Uterus (tissue), 4 donors: Measurements from ENCODE around the gene COQ5. TPM values are rescaled to one million over a fixed set of nuclear protein-coding genes. Genes with fewer than 3 reads are reported as not detected.

Source experiments
- DNase-seq, 2 donors: peaks; one replicate each; pipeline ENCODE4 v3.0.0-alpha.2; 2019 to 2020
- H3K27ac ChIP-seq, 2 donors: fragments of 200-600 bp; sonication (generic); 1 replicate in 1 of 2; 2 replicates in 1 of 2; pipeline ENCODE4 v1.5.1; 2016 to 2018
- H3K27me3 ChIP-seq, 2 donors: fragments of 200-600 bp; sonication (generic); one replicate each; pipeline ENCODE4 v1.5.1; 2018 to 2019; ENCODE audit warnings: control low read depth in 1 of 2
- H3K36me3 ChIP-seq, 2 donors: fragments of 200-600 bp; sonication (generic); one replicate each; pipeline ENCODE4 v1.5.1; 2019; ENCODE audit warnings: control low read depth in 1 of 2
- H3K4me1 ChIP-seq, 2 donors: fragments of 200-600 bp; sonication (generic); one replicate each; pipeline ENCODE4 v1.5.1; 2018 to 2019; ENCODE audit warnings: control low read depth in 1 of 2
- H3K4me3 ChIP-seq, 2 donors: fragments of 200-600 bp; sonication (generic); 1 replicate in 1 of 2; 2 replicates in 1 of 2; pipeline ENCODE4 v1.5.1; 2018 to 2019; ENCODE audit warnings: mild to moderate bottlenecking in 1 of 2
- H3K9me3 ChIP-seq, 2 donors: fragments of 200-600 bp; sonication (generic); one replicate each; pipeline ENCODE4 v1.5.1; 2019; ENCODE audit warnings: control low read depth in 1 of 2
- POLR2A ChIP-seq, 2 donors: fragments of 450-650 bp; IDR thresholded peaks; one replicate each; pipeline ENCODE4 v1.6.1; 2016; ENCODE audit warnings: antibody characterized with exemption in 2 of 2, mild to moderate bottlenecking in 1 of 2, moderate library complexity in 1 of 2
- intact Hi-C: fragments of 100-400 bp; cut with DNase I; formaldehyde crosslinking; loops from one replicate; pipeline ENCODE4 v1.15.1; 2023; ENCODE audit warnings: low total_unique reads
- total RNA-seq, 4 donors: library from RNA; depleted of rRNA in 3 of 4; stranded (reverse); fragments of >200 nt in 3 of 4; gene quantifications; one replicate each; pipeline versions ENCODE4 v1.1.0 to v1.2.4, GENCODE V29; 2014 to 2023
- TF ChIP-seq, protein P1 (sequence below), 4 experiments: fragments of 200-600 bp in 2 of 4; fragments of 450-650 bp in 2 of 4; sonication (generic) in 2 of 4; IDR thresholded peaks; one replicate each; pipeline ENCODE4 v1.5.1; 2016 to 2019; ENCODE audit warnings: antibody characterized with exemption in 4 of 4, mild to moderate bottlenecking in 2 of 4, moderate library complexity in 1 of 4
- donor health status: DM: yes; HTN: yes; CAD: no.

The COQ5 gene
- total RNA-seq, 4 donors from 2014 or later, result 18.5 to 117 (median 25.9) TPM

GRCh38 chr12:120466560-120467315 lies 62.2 kb downstream of the COQ5 start:
- peak in 1 of 2 donors; percentile 34 for DNase-seq
- H3K27me3 ChIP-seq, result no peaks in the 10 kb centered on the region
- no peak for TF ChIP-seq POLR2A (IDR thresholded peaks at IDR 0.05)
- TF ChIP-seq, protein P1, sequence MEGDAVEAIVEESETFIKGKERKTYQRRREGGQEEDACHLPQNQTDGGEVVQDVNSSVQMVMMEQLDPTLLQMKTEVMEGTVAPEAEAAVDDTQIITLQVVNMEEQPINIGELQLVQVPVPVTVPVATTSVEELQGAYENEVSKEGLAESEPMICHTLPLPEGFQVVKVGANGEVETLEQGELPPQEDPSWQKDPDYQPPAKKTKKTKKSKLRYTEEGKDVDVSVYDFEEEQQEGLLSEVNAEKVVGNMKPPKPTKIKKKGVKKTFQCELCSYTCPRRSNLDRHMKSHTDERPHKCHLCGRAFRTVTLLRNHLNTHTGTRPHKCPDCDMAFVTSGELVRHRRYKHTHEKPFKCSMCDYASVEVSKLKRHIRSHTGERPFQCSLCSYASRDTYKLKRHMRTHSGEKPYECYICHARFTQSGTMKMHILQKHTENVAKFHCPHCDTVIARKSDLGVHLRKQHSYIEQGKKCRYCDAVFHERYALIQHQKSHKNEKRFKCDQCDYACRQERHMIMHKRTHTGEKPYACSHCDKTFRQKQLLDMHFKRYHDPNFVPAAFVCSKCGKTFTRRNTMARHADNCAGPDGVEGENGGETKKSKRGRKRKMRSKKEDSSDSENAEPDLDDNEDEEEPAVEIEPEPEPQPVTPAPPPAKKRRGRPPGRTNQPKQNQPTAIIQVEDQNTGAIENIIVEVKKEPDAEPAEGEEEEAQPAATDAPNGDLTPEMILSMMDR (IDR thresholded peaks at IDR 0.05), result peak; percentile 23 to 44 (median 25)
- H3K36me3 ChIP-seq, result no peaks in the 10 kb centered on the region
- intact Hi-C loops, result no loop called here
- H3K4me3 ChIP-seq, result no peak overlapping the region
- peaks cover 0 to 18% of the 10 kb centered on the region in 2 donors for H3K4me1 ChIP-seq
- no peak overlapping the region for H3K27ac ChIP-seq
- H3K9me3 ChIP-seq, result no peaks in the 10 kb centered on the region

DNA sequence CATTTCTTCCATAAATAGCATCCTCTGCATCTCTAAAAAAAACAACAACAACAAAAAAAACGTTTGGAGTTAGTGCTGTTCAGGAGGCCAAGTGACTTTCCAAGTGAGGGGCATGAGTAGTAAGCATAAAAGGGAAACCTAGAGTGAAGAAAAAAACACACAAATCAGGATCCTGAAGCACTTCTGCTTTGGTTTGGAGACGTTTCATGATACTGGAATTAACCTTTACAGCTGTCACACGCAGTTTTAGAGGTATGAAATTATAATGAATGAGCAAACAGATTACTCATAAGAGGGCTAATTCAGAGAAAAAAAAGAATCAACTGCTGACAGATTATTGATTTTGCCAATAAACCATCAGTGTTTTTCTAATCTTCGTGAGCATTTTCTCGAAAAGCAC lies 63.2 kb downstream of the COQ5 start:
- TF ChIP-seq, protein P1 (IDR thresholded peaks at IDR 0.05), result no peak
- TF ChIP-seq POLR2A (IDR thresholded peaks at IDR 0.05), result no peak
- H3K4me3 ChIP-seq, result no peak overlapping the region
- no peaks in the 10 kb centered on the region for H3K27me3 ChIP-seq
- no peaks in the 10 kb centered on the region for H3K36me3 ChIP-seq
- peaks cover 0 to 18% of the 10 kb centered on the region in 2 donors for H3K4me1 ChIP-seq
- DNase-seq, result no peak
- no peaks in the 10 kb centered on the region for H3K9me3 ChIP-seq
- H3K27ac ChIP-seq, result no peak overlapping the region
- intact Hi-C loops, result no loop called here

- Histone ChIP-seq H3K27me3 (no peaks in the 10 kb centered on the region), H3K9me3 (no peaks in the 10 kb centered on the region), H3K4me3 (no peak overlapping the region), H3K36me3 (no peaks in the 10 kb centered on the region), H3K4me1 (peaks cover 0 to 12% of the 10 kb centered on the region in 2 donors), H3K27ac (no peak overlapping the region)
- DNase-seq, result no peak
- TF ChIP-seq POLR2A (IDR thresholded peaks at IDR 0.05), result no peak
- TF ChIP-seq, protein P1 (IDR thresholded peaks at IDR 0.05), result no peak
- intact Hi-C loops, result no loop called here
Observed at GRCh38 chr12:120463712-120464111, 65.2 kb downstream of the COQ5 start.

- Histone ChIP-seq H3K9me3 (no peaks in the 10 kb centered on the region), H3K27ac (no peak overlapping the region), H3K36me3 (no peaks in the 10 kb centered on the region), H3K4me1 (peaks cover 0 to 1% of the 10 kb centered on the region in 2 donors), H3K27me3 (no peaks in the 10 kb centered on the region), H3K4me3 (no peak overlapping the region)
- DNase-seq, result no peak
- TF ChIP-seq POLR2A (IDR thresholded peaks at IDR 0.05), result no peak
- TF ChIP-seq, protein P1 (IDR thresholded peaks at IDR 0.05), result no peak
- intact Hi-C loops, result no loop called here
Observed at GRCh38 chr12:120462099-120462640, 66.8 kb downstream of the COQ5 start.

- intact Hi-C loops, result no loop called here
- no peak for DNase-seq
- TF ChIP-seq POLR2A (IDR thresholded peaks at IDR 0.05), result no peak
- TF ChIP-seq, protein P1 (IDR thresholded peaks at IDR 0.05), result no peak
- Histone ChIP-seq H3K9me3 (no peaks in the 10 kb centered on the region), H3K4me1 (no peaks in the 10 kb centered on the region), H3K36me3 (no peaks in the 10 kb centered on the region), H3K27ac (no peak overlapping the region), H3K27me3 (no peaks in the 10 kb centered on the region), H3K4me3 (no peak overlapping the region)
Observed at GRCh38 chr12:120460157-120460556, 68.8 kb downstream of the COQ5 start.
